Mammary epithelial cell (primary cell): ENCODE results near the gene SLC9A9.

Source experiments
- EZH2 ChIP-seq: IDR thresholded peaks from 2 replicates; pipeline ENCODE4 v1.6.1; 2012; ENCODE audit warnings: low read length, inconsistent platforms, borderline replicate concordance
- TF ChIP-seq, protein P1 (sequence below), 2 donors: IDR thresholded peaks in 1 of 2; conservative IDR thresholded peaks in 1 of 2; 2 replicates each; pipeline ENCODE4 v1.5.1; 2011 to 2012; ENCODE audit warnings: inconsistent platforms in 2 of 2, low read length in 2 of 2, mild to moderate bottlenecking in 2 of 2, control low read depth in 1 of 2, low read depth in 1 of 2; ENCODE audit not compliant: insufficient read depth in 1 of 2; ENCODE audit errors: extremely low read depth in 1 of 2

GRCh38 chr3:143629726-143630125, 218.5 kb downstream of the SLC9A9 start:
- TF ChIP-seq, protein P1, sequence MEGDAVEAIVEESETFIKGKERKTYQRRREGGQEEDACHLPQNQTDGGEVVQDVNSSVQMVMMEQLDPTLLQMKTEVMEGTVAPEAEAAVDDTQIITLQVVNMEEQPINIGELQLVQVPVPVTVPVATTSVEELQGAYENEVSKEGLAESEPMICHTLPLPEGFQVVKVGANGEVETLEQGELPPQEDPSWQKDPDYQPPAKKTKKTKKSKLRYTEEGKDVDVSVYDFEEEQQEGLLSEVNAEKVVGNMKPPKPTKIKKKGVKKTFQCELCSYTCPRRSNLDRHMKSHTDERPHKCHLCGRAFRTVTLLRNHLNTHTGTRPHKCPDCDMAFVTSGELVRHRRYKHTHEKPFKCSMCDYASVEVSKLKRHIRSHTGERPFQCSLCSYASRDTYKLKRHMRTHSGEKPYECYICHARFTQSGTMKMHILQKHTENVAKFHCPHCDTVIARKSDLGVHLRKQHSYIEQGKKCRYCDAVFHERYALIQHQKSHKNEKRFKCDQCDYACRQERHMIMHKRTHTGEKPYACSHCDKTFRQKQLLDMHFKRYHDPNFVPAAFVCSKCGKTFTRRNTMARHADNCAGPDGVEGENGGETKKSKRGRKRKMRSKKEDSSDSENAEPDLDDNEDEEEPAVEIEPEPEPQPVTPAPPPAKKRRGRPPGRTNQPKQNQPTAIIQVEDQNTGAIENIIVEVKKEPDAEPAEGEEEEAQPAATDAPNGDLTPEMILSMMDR (conservative IDR thresholded peaks at IDR 0.05 in 1 of 2, IDR thresholded peaks at IDR 0.05 in 1 of 2; ENCODE audit: extremely low read depth in 1 of 2, insufficient read depth in 1 of 2, low read depth in 1 of 2, low read length in 2 of 2), result no peak
- TF ChIP-seq EZH2, result no peak
